H9 (cell line): ENCODE data around the gene INSC. TPM values are rescaled to one million over a fixed set of nuclear protein-coding genes. Genes with fewer than 3 reads are reported as not detected.

Experiments used
- DNase-seq: peaks from one replicate; pipeline ENCODE4 v3.0.0-alpha.2; 2017
- H2AFZ ChIP-seq: one replicate; pipeline ENCODE4 v1.6.1; 2013; ENCODE audit warnings: mild to moderate bottlenecking, low read length, control low read depth, moderate library complexity
- H2AK5ac ChIP-seq: 2 replicates; pipeline ENCODE4 v1.6.1; 2013; ENCODE audit warnings: low read length, control low read depth, mixed read lengths; ENCODE audit not compliant: insufficient read length
- H2BK120ac ChIP-seq: one replicate; pipeline ENCODE4 v1.6.1; 2013; ENCODE audit warnings: low read depth, mild to moderate bottlenecking, low read length, control low read depth, inconsistent platforms; ENCODE audit not compliant: poor library complexity, severe bottlenecking
- H2BK12ac ChIP-seq: 2 replicates; pipeline ENCODE4 v1.6.1; 2013; ENCODE audit warnings: low read length, control low read depth, mixed read lengths, low read depth; ENCODE audit not compliant: insufficient read length
- H2BK15ac ChIP-seq: 2 replicates; pipeline ENCODE4 v1.6.1; 2013; ENCODE audit warnings: low read depth, low read length, control low read depth
- H2BK20ac ChIP-seq: one replicate; pipeline ENCODE4 v1.6.1; 2013; ENCODE audit warnings: low read depth, mild to moderate bottlenecking, low read length, control low read depth, inconsistent platforms; ENCODE audit not compliant: poor library complexity, severe bottlenecking
- H2BK5ac ChIP-seq: 2 replicates; pipeline ENCODE4 v1.6.1; 2013; ENCODE audit warnings: low read length, control low read depth, mixed read lengths; ENCODE audit not compliant: insufficient read length
- H3K14ac ChIP-seq: 2 replicates; pipeline ENCODE4 v1.6.1; 2013; ENCODE audit warnings: low read length, control low read depth; ENCODE audit not compliant: insufficient read depth
- H3K18ac ChIP-seq: 2 replicates; pipeline ENCODE4 v1.6.1; 2013; ENCODE audit warnings: low read depth, mild to moderate bottlenecking, mixed read lengths, low read length, control low read depth; ENCODE audit not compliant: insufficient read length
- H3K23ac ChIP-seq: 2 replicates; pipeline ENCODE4 v1.6.1; 2013; ENCODE audit warnings: low read length, control low read depth, mixed read lengths, low read depth; ENCODE audit not compliant: insufficient read length
- H3K23me2 ChIP-seq: 2 replicates; pipeline ENCODE4 v1.6.1; 2013; ENCODE audit warnings: low read depth, mild to moderate bottlenecking, mixed read lengths, low read length, control low read depth; ENCODE audit not compliant: insufficient read length, poor library complexity, severe bottlenecking
- H3K27ac ChIP-seq: 2 replicates; pipeline ENCODE4 v1.5.1; 2013; ENCODE audit warnings: low read length, control low read depth, mixed read lengths, low read depth; ENCODE audit not compliant: insufficient read length
- H3K27me3 ChIP-seq: 2 replicates; pipeline ENCODE4 v1.6.1; 2013; ENCODE audit warnings: low read length, control low read depth, inconsistent platforms; ENCODE audit not compliant: insufficient read depth
- H3K4ac ChIP-seq: 2 replicates; pipeline ENCODE4 v1.6.1; 2013; ENCODE audit warnings: low read depth, mild to moderate bottlenecking, control low read depth, inconsistent platforms, low read length, moderate library complexity
- H3K4me1 ChIP-seq: 2 replicates; pipeline ENCODE4 v1.6.1; 2013; ENCODE audit warnings: low read length, control low read depth, inconsistent platforms; ENCODE audit not compliant: insufficient read depth
- H3K4me2 ChIP-seq: 2 replicates; pipeline ENCODE4 v1.6.1; 2013; ENCODE audit warnings: low read length, control low read depth, mixed read lengths; ENCODE audit not compliant: insufficient read length, insufficient read depth
- H3K56ac ChIP-seq: 2 replicates; pipeline ENCODE4 v1.6.1; 2013; ENCODE audit warnings: low read depth, mild to moderate bottlenecking, mixed read lengths, low read length, control low read depth; ENCODE audit not compliant: insufficient read length
- H3K79me1 ChIP-seq: 2 replicates; pipeline ENCODE4 v1.6.1; 2013; ENCODE audit warnings: low read depth, mild to moderate bottlenecking, moderate library complexity, low read length, control low read depth, inconsistent platforms; ENCODE audit not compliant: insufficient read depth, poor library complexity, severe bottlenecking
- H3K79me2 ChIP-seq: 2 replicates; pipeline ENCODE4 v1.6.1; 2013; ENCODE audit warnings: low read length, control low read depth, inconsistent platforms; ENCODE audit not compliant: insufficient read depth
- H3K9ac ChIP-seq: 2 replicates; pipeline ENCODE4 v1.6.1; 2013; ENCODE audit warnings: low read length, control low read depth, mixed read lengths; ENCODE audit not compliant: insufficient read length; ENCODE audit errors: extremely low read depth
- H3K9me3 ChIP-seq: one replicate; pipeline ENCODE4 v1.6.1; 2013; ENCODE audit warnings: low read depth, low read length, inconsistent platforms; ENCODE audit not compliant: control insufficient read depth
- H3T11ph ChIP-seq: one replicate; pipeline ENCODE4 v1.6.1; 2013; ENCODE audit warnings: mild to moderate bottlenecking, low read length, control low read depth, inconsistent platforms
- H4K20me1 ChIP-seq: one replicate; pipeline ENCODE4 v1.6.1; 2013; ENCODE audit not compliant: control insufficient read depth, insufficient read length, insufficient read depth
- H4K5ac ChIP-seq: 2 replicates; pipeline ENCODE4 v1.6.1; 2013; ENCODE audit warnings: low read depth, mild to moderate bottlenecking, mixed read lengths, low read length, control low read depth; ENCODE audit not compliant: insufficient read length
- H4K8ac ChIP-seq: replicated peaks from 2 replicates; pipeline ENCODE4 v1.6.1; 2013; ENCODE audit warnings: low read length, control low read depth, mixed read lengths, low read depth; ENCODE audit not compliant: insufficient read length
- H4K91ac ChIP-seq: 2 replicates; pipeline ENCODE4 v1.6.1; 2013; ENCODE audit warnings: low read depth, mild to moderate bottlenecking, moderate library complexity, mixed read lengths, low read length, control low read depth; ENCODE audit not compliant: insufficient read length
- H3K27ac Mint-ChIP-seq, 3 experiments: 2 replicates in 2 of 3; 3 replicates in 1 of 3; pipeline ENCODE4 v1.8.0; 2020 to 2021; ENCODE audit warnings: mixed read lengths in 3 of 3, mild to moderate bottlenecking in 1 of 3, moderate library complexity in 1 of 3
- H3K27me3 Mint-ChIP-seq: 2 replicates; pipeline ENCODE4 v1.8.0; 2021; ENCODE audit warnings: low read depth, mild to moderate bottlenecking, moderate library complexity, mixed read lengths
- H3K36me3 Mint-ChIP-seq, 3 experiments: 2 replicates in 2 of 3; 3 replicates in 1 of 3; pipeline ENCODE4 v1.8.0; 2020 to 2021; ENCODE audit warnings: low read depth in 3 of 3, mixed read lengths in 3 of 3; ENCODE audit not compliant: insufficient read depth in 1 of 3
- H3K4me1 Mint-ChIP-seq, 2 experiments: 2 replicates each; pipeline ENCODE4 v1.8.0; 2020; ENCODE audit warnings: mixed read lengths in 2 of 2
- H3K4me3 Mint-ChIP-seq, 2 experiments: 2 replicates in 1 of 2; 3 replicates in 1 of 2; pipeline ENCODE4 v1.8.0; 2020 to 2021; ENCODE audit warnings: mild to moderate bottlenecking in 2 of 2, mixed read lengths in 2 of 2, moderate library complexity in 1 of 2
- H3K9me3 Mint-ChIP-seq, 2 experiments: 2 replicates in 1 of 2; 3 replicates in 1 of 2; pipeline ENCODE4 v1.8.0; 2020; ENCODE audit warnings: mild to moderate bottlenecking in 2 of 2, mixed read lengths in 2 of 2, moderate library complexity in 1 of 2
- CTCF ChIP-seq: fragments of 200-600 bp; sonication (generic); conservative IDR thresholded peaks from 3 replicates; pipeline ENCODE4 v1.8.0; 2021; ENCODE audit warnings: antibody characterized with exemption, mild to moderate bottlenecking
- WGBS: extraction: QIAGEN DNeasy Blood & Tissue Kit; methylation state at CpG from one replicate; pipeline ENCODE4 v1.1.7; 2013; ENCODE audit warnings: missing lambda C conversion rate, low lambda C conversion rate, mixed read lengths; ENCODE audit not compliant: insufficient read length; ENCODE audit errors: extremely low coverage; 5-methylcytosine and 5-hydroxymethylcytosine counted together
- total RNA-seq: library from RNA; stranded (reverse); gene quantifications from 2 replicates; pipeline ENCODE4 v1.2.1, GENCODE V29; 2021

Gene INSC
- total RNA-seq, 1 experiment from 2014 or later, result not detected

- no peaks in the 10 kb centered on the region for H3K79me1 ChIP-seq
- peaks cover 11 to 14% of the 10 kb centered on the region in 2 experiments for H3K4me1 Mint-ChIP-seq
- DNase-seq, result peak; percentile 81
- no peaks in the 10 kb centered on the region for H4K20me1 ChIP-seq
- no peak within 1 kb of the TSS for H4K5ac ChIP-seq
- peaks cover 14% of the 10 kb centered on the region for H3K27me3 Mint-ChIP-seq
- H2BK15ac ChIP-seq, result no peak within 1 kb of the TSS
- H3K4me2 ChIP-seq, result peak within 1 kb of the TSS; percentile 46
- no peaks in the 10 kb centered on the region; the same call in 1 of the 2 replicates for H3K27me3 ChIP-seq
- H3K27ac ChIP-seq, result no peak within 1 kb of the TSS
- no peak within 1 kb of the TSS for H2BK5ac ChIP-seq
- no peak within 1 kb of the TSS for H3K23ac ChIP-seq
- peaks cover 8% of the 10 kb centered on the region for H3K23me2 ChIP-seq
- no peak within 1 kb of the TSS for H4K8ac ChIP-seq
- no peaks in the 10 kb centered on the region for H3K9me3 ChIP-seq
- peak within 1 kb of the TSS; percentile 9 for H2AFZ ChIP-seq
- WGBS, result no CpG with 5 or more reads among the region's 60 CpGs
- H3K56ac ChIP-seq, result no peak within 1 kb of the TSS
- no peak within 1 kb of the TSS for H3K9ac ChIP-seq
- H2BK120ac ChIP-seq, result no peak within 1 kb of the TSS
- peaks cover 4 to 24% (median 10%) of the 10 kb centered on the region in 3 experiments for H3K36me3 Mint-ChIP-seq
- H3K9me3 Mint-ChIP-seq, result peaks cover 30 to 35% of the 10 kb centered on the region in 2 experiments
- H2BK20ac ChIP-seq, result no peak within 1 kb of the TSS
- H2BK12ac ChIP-seq, result no peak within 1 kb of the TSS
- no peak for TF ChIP-seq CTCF
- no peak within 1 kb of the TSS for H3T11ph ChIP-seq
- H3K18ac ChIP-seq, result no peak within 1 kb of the TSS
- no peak within 1 kb of the TSS; a peak in 1 of 7 replicates for H3K27ac Mint-ChIP-seq
- H3K79me2 ChIP-seq, result no peaks in the 10 kb centered on the region
- H3K14ac ChIP-seq, result no peak within 1 kb of the TSS
- no peak within 1 kb of the TSS for H2AK5ac ChIP-seq
- H3K4me3 Mint-ChIP-seq, result peak within 1 kb of the TSS in 1 of 2 experiments; percentile 79; a peak in 3 of 5 replicates
- no peak within 1 kb of the TSS for H3K4ac ChIP-seq
- no peak within 1 kb of the TSS for H4K91ac ChIP-seq
- H3K4me1 ChIP-seq, result no peaks in the 10 kb centered on the region
Measured at GRCh38 chr11:15073361-15074205, 41.1 kb upstream of the INSC start, which contains the start of gene CALCB. Gene CALCB (plus strand): TSS chr11:15073593. CDS start chr11:15074719, 1,126 bp downstream.
